Activated naive CD8-positive, alpha-beta T cell (primary cell): ENCODE data around the gene DPYSL4.

Experiments
- H3K27ac Mint-ChIP-seq: one replicate; pipeline ENCODE4 v1.8.0; 2021; ENCODE audit warnings: mixed read lengths
- H3K27me3 Mint-ChIP-seq: one replicate; pipeline ENCODE4 v1.8.0; 2021; ENCODE audit warnings: mixed read lengths
- H3K36me3 Mint-ChIP-seq: one replicate; pipeline ENCODE4 v1.8.0; 2021; ENCODE audit warnings: mixed read lengths
- H3K4me1 Mint-ChIP-seq: one replicate; pipeline ENCODE4 v1.8.0; 2021; ENCODE audit warnings: low read depth, mixed read lengths
- H3K4me3 Mint-ChIP-seq: one replicate; pipeline ENCODE4 v1.8.0; 2021; ENCODE audit warnings: mild to moderate bottlenecking, mixed read lengths
- H3K9me3 Mint-ChIP-seq: one replicate; pipeline ENCODE4 v1.8.0; 2021; ENCODE audit warnings: low read depth, mixed read lengths

The DPYSL4 gene

DNA sequence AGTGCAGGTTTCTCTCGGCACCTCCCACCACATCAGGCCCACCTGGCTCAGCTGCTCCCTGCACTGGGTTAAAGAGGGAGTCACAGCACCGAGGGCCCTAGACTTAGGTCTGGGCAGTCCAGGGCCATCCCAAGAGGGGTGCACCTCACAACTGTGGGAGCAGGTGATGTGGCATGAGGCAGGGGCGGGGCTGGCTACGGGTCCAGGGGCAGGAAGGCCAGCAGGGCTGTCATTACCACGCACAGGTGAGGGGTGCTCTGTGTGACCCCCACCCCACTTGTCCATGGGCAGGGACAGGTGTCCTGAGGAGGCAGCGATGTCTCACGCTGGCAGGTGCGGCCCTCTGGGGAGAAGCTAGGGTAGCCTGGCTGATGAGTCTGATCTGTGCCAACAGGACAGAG lies 40.5 kb upstream of the DPYSL4 start:
- Mint-ChIP-seq H3K36me3 (no peaks in the 10 kb centered on the region), H3K27ac (no peak overlapping the region), H3K9me3 (no peaks in the 10 kb centered on the region), H3K27me3 (peaks cover 2% of the 10 kb centered on the region), H3K4me1 (no peaks in the 10 kb centered on the region), H3K4me3 (no peak overlapping the region)

GRCh38 chr10:132146941-132147915 lies 39.5 kb upstream of the DPYSL4 start:
- Mint-ChIP-seq H3K27me3 (peaks cover 2% of the 10 kb centered on the region), H3K36me3 (no peaks in the 10 kb centered on the region), H3K27ac (no peak overlapping the region), H3K4me3 (no peak overlapping the region), H3K9me3 (no peaks in the 10 kb centered on the region), H3K4me1 (no peaks in the 10 kb centered on the region)

- no peaks in the 10 kb centered on the region for H3K9me3 Mint-ChIP-seq
- no peak overlapping the region for H3K27ac Mint-ChIP-seq
- H3K4me3 Mint-ChIP-seq = no peak overlapping the region
- no peaks in the 10 kb centered on the region for H3K36me3 Mint-ChIP-seq
- H3K27me3 Mint-ChIP-seq = no peaks in the 10 kb centered on the region
- H3K4me1 Mint-ChIP-seq = no peaks in the 10 kb centered on the region
These were observed 38.2 kb upstream of the DPYSL4 start for GRCh38 chr10:132148261-132149251.

GRCh38 chr10:132149271-132149670 lies 37.5 kb upstream of the DPYSL4 start:
- Mint-ChIP-seq H3K27ac (no peak overlapping the region), H3K27me3 (no peaks in the 10 kb centered on the region), H3K36me3 (no peaks in the 10 kb centered on the region), H3K4me3 (no peak overlapping the region), H3K9me3 (no peaks in the 10 kb centered on the region), H3K4me1 (no peaks in the 10 kb centered on the region)

DNA sequence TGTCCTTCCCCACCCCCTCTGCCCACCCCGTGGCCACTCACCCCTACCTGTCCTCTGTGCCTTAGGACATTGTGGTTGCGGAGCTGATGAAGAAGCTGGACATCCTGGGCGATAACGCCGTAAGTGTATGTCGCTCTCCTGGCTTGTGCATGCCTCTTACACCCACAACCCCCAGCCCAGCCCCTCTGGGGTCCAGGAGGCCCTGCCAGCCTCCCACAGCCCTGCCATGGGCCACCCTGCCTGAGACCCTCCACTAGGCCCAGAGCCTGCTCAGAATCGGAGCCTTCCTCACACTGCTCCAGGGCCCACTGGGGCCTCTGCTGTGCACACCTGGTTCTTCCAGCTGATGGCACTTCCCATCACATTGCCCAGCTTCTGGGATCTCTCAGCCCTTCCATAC lies 36.8 kb upstream of the DPYSL4 start:
- Mint-ChIP-seq H3K27ac (no peak overlapping the region), H3K27me3 (no peaks in the 10 kb centered on the region), H3K9me3 (no peaks in the 10 kb centered on the region), H3K4me1 (no peaks in the 10 kb centered on the region), H3K4me3 (no peak overlapping the region), H3K36me3 (no peaks in the 10 kb centered on the region)

GRCh38 chr10:132150777-132151176 lies 36.0 kb upstream of the DPYSL4 start:
- no peaks in the 10 kb centered on the region for H3K36me3 Mint-ChIP-seq
- H3K4me3 Mint-ChIP-seq = no peak overlapping the region
- no peaks in the 10 kb centered on the region for H3K9me3 Mint-ChIP-seq
- no peak overlapping the region for H3K27ac Mint-ChIP-seq
- H3K4me1 Mint-ChIP-seq = no peaks in the 10 kb centered on the region
- H3K27me3 Mint-ChIP-seq = no peaks in the 10 kb centered on the region

DNA sequence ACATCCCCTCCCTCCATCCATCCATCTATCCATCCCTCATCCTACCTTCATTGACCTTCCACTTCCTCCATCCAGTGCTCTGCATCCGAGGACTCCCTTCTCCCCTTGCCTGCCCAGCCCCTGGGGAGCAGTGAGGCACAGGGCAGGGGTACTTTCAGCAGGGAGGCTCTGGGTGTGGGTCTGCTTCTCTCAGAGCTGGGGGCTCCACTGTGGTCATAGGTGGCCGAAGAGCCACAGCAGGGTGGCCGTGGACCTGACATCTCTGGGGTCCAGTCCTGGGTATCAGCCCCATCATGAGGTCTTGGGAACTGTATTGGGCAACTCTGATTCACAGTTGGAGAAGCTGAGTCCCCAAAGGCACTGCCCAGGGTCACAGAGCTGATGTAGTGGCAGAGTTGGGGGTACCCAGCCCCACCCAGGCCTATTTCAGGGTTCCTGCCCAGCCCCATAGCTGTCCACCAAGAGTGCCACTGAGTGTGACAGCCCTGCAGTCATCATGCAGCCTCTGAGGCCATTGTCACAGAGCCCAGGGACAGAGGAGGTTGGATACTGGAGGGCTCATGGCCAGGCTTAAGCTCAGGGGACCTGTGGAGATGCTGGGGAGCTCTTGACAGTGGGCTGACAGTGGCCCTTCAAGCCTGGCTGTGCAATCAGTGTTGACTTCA lies 35.3 kb upstream of the DPYSL4 start:
- no peaks in the 10 kb centered on the region for H3K36me3 Mint-ChIP-seq
- no peaks in the 10 kb centered on the region for H3K4me1 Mint-ChIP-seq
- H3K27ac Mint-ChIP-seq = no peak overlapping the region
- H3K9me3 Mint-ChIP-seq = no peaks in the 10 kb centered on the region
- no peaks in the 10 kb centered on the region for H3K27me3 Mint-ChIP-seq
- H3K4me3 Mint-ChIP-seq = no peak overlapping the region

- Mint-ChIP-seq H3K27me3 (no peaks in the 10 kb centered on the region), H3K36me3 (no peaks in the 10 kb centered on the region), H3K9me3 (no peaks in the 10 kb centered on the region), H3K27ac (no peak overlapping the region), H3K4me3 (no peak overlapping the region), H3K4me1 (no peaks in the 10 kb centered on the region)
These were observed 34.7 kb upstream of the DPYSL4 start for GRCh38 chr10:132151951-132152505.

GRCh38 chr10:132152896-132153580 lies 33.7 kb upstream of the DPYSL4 start:
- no peaks in the 10 kb centered on the region for H3K9me3 Mint-ChIP-seq
- H3K4me3 Mint-ChIP-seq = no peak overlapping the region
- H3K27ac Mint-ChIP-seq = no peak overlapping the region
- H3K4me1 Mint-ChIP-seq = peaks cover 6% of the 10 kb centered on the region
- H3K27me3 Mint-ChIP-seq = no peaks in the 10 kb centered on the region
- H3K36me3 Mint-ChIP-seq = no peaks in the 10 kb centered on the region

DNA sequence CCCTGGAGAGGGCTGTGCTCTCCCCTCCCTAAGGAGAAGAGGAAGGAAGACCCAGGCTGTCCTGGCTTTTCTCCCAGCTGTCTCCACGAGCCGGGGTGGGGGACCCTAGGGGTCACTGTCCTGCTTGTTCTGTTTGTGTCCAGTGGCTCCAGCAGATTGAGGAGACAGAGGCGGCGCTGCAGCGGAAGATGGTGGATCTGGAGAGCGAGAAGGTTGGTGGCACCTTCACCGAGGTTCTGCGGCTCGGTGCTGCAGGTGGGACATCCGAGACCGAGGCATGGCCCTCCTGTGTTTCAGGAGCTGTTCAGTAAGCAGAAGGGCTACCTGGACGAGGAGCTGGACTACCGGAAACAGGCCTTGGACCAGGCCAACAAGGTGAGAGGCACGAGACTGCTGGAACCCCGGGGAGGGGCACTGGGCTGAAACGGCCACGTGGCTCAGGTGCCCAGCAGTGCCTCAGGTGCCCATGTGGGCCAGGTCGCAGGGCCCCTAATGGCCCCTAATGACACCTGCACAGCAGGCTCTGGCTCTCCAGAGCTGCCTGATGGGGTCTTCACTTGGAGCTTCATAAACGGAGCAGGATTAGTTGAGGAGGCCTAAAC lies 33.0 kb upstream of the DPYSL4 start:
- Mint-ChIP-seq H3K27me3 (no peaks in the 10 kb centered on the region), H3K4me1 (peaks cover 10% of the 10 kb centered on the region), H3K9me3 (no peaks in the 10 kb centered on the region), H3K27ac (no peak overlapping the region), H3K36me3 (no peaks in the 10 kb centered on the region), H3K4me3 (no peak overlapping the region)

GRCh38 chr10:132154440-132154839 lies 32.3 kb upstream of the DPYSL4 start:
- no peak overlapping the region for H3K4me3 Mint-ChIP-seq
- H3K36me3 Mint-ChIP-seq = no peaks in the 10 kb centered on the region
- H3K27ac Mint-ChIP-seq = no peak overlapping the region
- no peaks in the 10 kb centered on the region for H3K27me3 Mint-ChIP-seq
- no peaks in the 10 kb centered on the region for H3K9me3 Mint-ChIP-seq
- H3K4me1 Mint-ChIP-seq = peaks cover 10% of the 10 kb centered on the region

DNA sequence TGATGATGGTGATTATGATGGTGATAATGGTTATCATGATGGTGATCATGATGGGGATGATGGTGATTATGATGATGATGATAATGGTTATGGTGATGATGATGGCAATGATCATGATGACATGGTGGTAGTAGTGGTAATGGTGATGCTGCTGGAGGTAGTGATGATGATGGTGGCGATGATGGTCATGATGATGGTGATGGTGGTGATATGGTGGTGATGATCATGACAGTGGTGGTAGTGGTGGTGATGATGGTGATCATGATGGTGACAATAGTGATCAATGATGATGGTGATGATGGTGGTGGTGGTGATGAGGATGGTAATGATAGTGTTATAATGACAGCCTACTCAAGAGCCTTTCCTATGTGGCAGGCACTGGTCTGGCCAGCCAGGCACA lies 31.8 kb upstream of the DPYSL4 start:
- Mint-ChIP-seq H3K4me1 (peaks cover 10% of the 10 kb centered on the region), H3K4me3 (no peak overlapping the region), H3K9me3 (no peaks in the 10 kb centered on the region), H3K27me3 (no peaks in the 10 kb centered on the region), H3K36me3 (no peaks in the 10 kb centered on the region), H3K27ac (no peak overlapping the region)

DNA sequence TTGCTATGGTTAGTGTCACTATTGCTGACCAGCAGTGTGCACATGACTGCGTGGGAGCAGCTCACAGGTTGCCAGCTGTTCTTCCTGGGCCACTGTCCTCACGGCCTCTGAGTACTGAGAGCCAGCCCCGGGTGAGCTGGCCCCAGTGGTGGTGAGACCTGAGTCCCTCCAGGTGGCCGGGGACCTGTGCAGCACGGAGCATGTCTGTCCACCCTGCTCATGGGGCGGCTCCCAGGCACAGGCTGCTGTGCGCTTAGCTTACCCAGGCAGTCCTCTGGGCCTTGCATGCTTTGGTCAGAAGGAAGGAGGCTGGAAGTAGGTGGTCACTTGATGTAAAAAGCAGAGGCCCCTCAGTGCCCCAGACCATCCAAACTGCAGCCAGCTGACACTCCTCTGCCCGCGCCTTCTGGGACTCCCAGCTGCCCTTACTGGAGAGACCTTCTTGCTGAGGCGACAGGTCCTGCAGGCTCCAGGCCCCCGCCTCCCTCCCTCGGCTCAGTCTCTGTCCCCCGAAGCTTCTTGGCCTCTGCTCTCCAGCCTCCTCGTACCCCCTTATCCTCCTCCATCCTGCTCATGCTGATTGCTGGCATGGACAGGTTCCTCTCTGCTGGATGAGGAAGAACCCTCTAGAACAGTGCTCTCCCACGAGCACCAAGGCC lies 30.9 kb upstream of the DPYSL4 start:
- Mint-ChIP-seq H3K27ac (no peak overlapping the region), H3K9me3 (no peaks in the 10 kb centered on the region), H3K4me3 (no peak overlapping the region), H3K36me3 (no peaks in the 10 kb centered on the region), H3K4me1 (peaks cover 10% of the 10 kb centered on the region), H3K27me3 (no peaks in the 10 kb centered on the region)
